HEK293 (cell line): ENCODE measurements around the gene TIAL1.

Experiments used
- CTCF ChIA-PET: fragments of 350-600 bp; formaldehyde crosslinking; extraction: SDS; loops from one replicate; lab custom pipeline; 2021; ENCODE audit warnings: antibody characterized with exemption; lab: Yijun Ruan, JAX
- POLR2A ChIA-PET: fragments of 300-600 bp; formaldehyde crosslinking; extraction: SDS; loops from one replicate; lab custom pipeline; 2020; ENCODE audit warnings: antibody characterized with exemption, inconsistent platforms; lab: Yijun Ruan, JAX
- H3K27ac ChIP-seq: fragments of 200-500 bp; sonication (Bioruptor generic); 2 replicates; pipeline ENCODE4 v1.5.1; 2014; ENCODE audit warnings: low read depth, low read length, control low read depth, inconsistent platforms; ENCODE audit errors: extremely low read depth
- H3K36me3 ChIP-seq, 2 experiments: fragments of 200-500 bp in 1 of 2; sonication (Bioruptor generic) in 1 of 2; 1 replicate in 1 of 2; 2 replicates in 1 of 2; pipeline ENCODE4 v1.5.1; 2014 to 2017; ENCODE audit warnings: inconsistent platforms in 2 of 2, low read length in 2 of 2; ENCODE audit not compliant: control insufficient read depth in 2 of 2, insufficient read depth in 1 of 2
- H3K4me1 ChIP-seq: fragments of 200-500 bp; sonication (Bioruptor generic); 2 replicates; pipeline ENCODE4 v1.5.1; 2014; ENCODE audit warnings: mild to moderate bottlenecking, low read length, inconsistent platforms; ENCODE audit not compliant: control insufficient read depth, insufficient read depth
- H3K4me3 ChIP-seq: 2 replicates; pipeline ENCODE4 v1.5.1; 2011; ENCODE audit warnings: low read depth, mild to moderate bottlenecking, control low read depth, low read length, moderate library complexity
- H3K9me3 ChIP-seq: fragments of 200-500 bp; sonication (Bioruptor generic); 2 replicates; pipeline ENCODE4 v1.5.1; 2014; ENCODE audit warnings: low read depth, low read length, inconsistent platforms; ENCODE audit not compliant: control insufficient read depth, insufficient read depth
- BCL11A ChIP-seq: fragments of 450-650 bp; formaldehyde crosslinking; IDR thresholded peaks from 2 replicates; pipeline ENCODE4 v1.5.1; 2016; ENCODE audit warnings: low read depth, missing biosample characterization, missing genetic modification characterization
- GLIS2 ChIP-seq: fragments of 450-650 bp; formaldehyde crosslinking; IDR thresholded peaks from 2 replicates; pipeline ENCODE4 v1.5.1; 2016; ENCODE audit warnings: missing biosample characterization, missing genetic modification characterization
- IKZF3 ChIP-seq: fragments of 450-650 bp; IDR thresholded peaks from 2 replicates; pipeline ENCODE4 v1.5.0; 2018; ENCODE audit warnings: missing biosample characterization, mild to moderate bottlenecking, missing genetic modification characterization, moderate library complexity
- KLF16 ChIP-seq: fragments of 450-650 bp; formaldehyde crosslinking; IDR thresholded peaks from 2 replicates; pipeline ENCODE4 v1.5.1; 2017; ENCODE audit warnings: missing biosample characterization, missing genetic modification characterization
- REPIN1 ChIP-seq: fragments of 450-650 bp; formaldehyde crosslinking; IDR thresholded peaks from 2 replicates; pipeline ENCODE4 v1.5.1; 2017; ENCODE audit warnings: missing biosample characterization, missing genetic modification characterization, low read depth
- ZBTB1 ChIP-seq: fragments of 450-650 bp; formaldehyde crosslinking; IDR thresholded peaks from 2 replicates; pipeline ENCODE4 v1.5.1; 2016; ENCODE audit warnings: missing biosample characterization, missing genetic modification characterization
- ZBTB17 ChIP-seq: fragments of 450-650 bp; formaldehyde crosslinking; IDR thresholded peaks from 2 replicates; pipeline ENCODE4 v1.5.1; 2016; ENCODE audit warnings: missing biosample characterization, missing genetic modification characterization
- ZBTB20 ChIP-seq: fragments of 450-650 bp; formaldehyde crosslinking; IDR thresholded peaks from 2 replicates; pipeline ENCODE4 v1.5.1; 2016; ENCODE audit warnings: missing biosample characterization, missing genetic modification characterization
- ZBTB7A ChIP-seq: fragments of 450-650 bp; formaldehyde crosslinking; IDR thresholded peaks from 2 replicates; pipeline ENCODE4 v1.5.1; 2016; ENCODE audit warnings: low read depth, missing biosample characterization, missing genetic modification characterization
- ZNF114 ChIP-seq: fragments of 450-650 bp; formaldehyde crosslinking; IDR thresholded peaks from 2 replicates; pipeline ENCODE4 v1.5.0; 2017; ENCODE audit warnings: missing biosample characterization, missing genetic modification characterization
- ZNF19 ChIP-seq: fragments of 450-650 bp; formaldehyde crosslinking; IDR thresholded peaks from 2 replicates; pipeline ENCODE4; 2016; ENCODE audit warnings: missing biosample characterization, missing genetic modification characterization, low read depth
- ZNF302 ChIP-seq: fragments of 450-650 bp; formaldehyde crosslinking; IDR thresholded peaks from 2 replicates; pipeline ENCODE4 v1.5.1; 2016; ENCODE audit warnings: missing biosample characterization, missing genetic modification characterization, low read depth
- ZNF518A ChIP-seq: fragments of 450-650 bp; formaldehyde crosslinking; conservative IDR thresholded peaks from 2 replicates; pipeline ENCODE4 v1.5.1; 2016; ENCODE audit warnings: low read depth, missing biosample characterization, missing genetic modification characterization
- ZNF747 ChIP-seq: fragments of 450-650 bp; formaldehyde crosslinking; IDR thresholded peaks from 2 replicates; pipeline ENCODE4 v1.5.1; 2016; ENCODE audit warnings: missing biosample characterization, missing genetic modification characterization
- ZNF777 ChIP-seq: fragments of 450-650 bp; formaldehyde crosslinking; IDR thresholded peaks from 2 replicates; pipeline ENCODE4 v1.5.1; 2017; ENCODE audit warnings: missing biosample characterization, missing genetic modification characterization, borderline replicate concordance
- ZNF843 ChIP-seq: fragments of 450-650 bp; formaldehyde crosslinking; IDR thresholded peaks from 2 replicates; pipeline ENCODE4 v1.5.1; 2016; ENCODE audit warnings: missing biosample characterization, missing genetic modification characterization
- ZXDB ChIP-seq: fragments of 450-650 bp; formaldehyde crosslinking; IDR thresholded peaks from 2 replicates; pipeline ENCODE4 v1.5.1; 2016; ENCODE audit warnings: missing biosample characterization, missing genetic modification characterization
- TF ChIP-seq, protein P1 (sequence below): fragments of 450-650 bp; formaldehyde crosslinking; IDR thresholded peaks from 2 replicates; pipeline ENCODE4 v1.5.1; 2016; ENCODE audit warnings: missing biosample characterization, missing genetic modification characterization

The TIAL1 gene

GRCh38 chr10:119608316-119609155 is 11.8 kb upstream of the TIAL1 start (continued):
- TF ChIP-seq ZBTB7A = no peak
- no peak for TF ChIP-seq ZNF114
- no peak for TF ChIP-seq BCL11A (tag by site-specific recombination)
- TF ChIP-seq ZBTB17 (tag by site-specific recombination) = 0 out of 2 replicates have a peak, but pooled peaks have one; percentile 22
- no peak for TF ChIP-seq GLIS2 (tag by site-specific recombination)
- no peak for TF ChIP-seq ZNF302 (tag by site-specific recombination)
- no peak for TF ChIP-seq KLF16
- TF ChIP-seq, protein P1, sequence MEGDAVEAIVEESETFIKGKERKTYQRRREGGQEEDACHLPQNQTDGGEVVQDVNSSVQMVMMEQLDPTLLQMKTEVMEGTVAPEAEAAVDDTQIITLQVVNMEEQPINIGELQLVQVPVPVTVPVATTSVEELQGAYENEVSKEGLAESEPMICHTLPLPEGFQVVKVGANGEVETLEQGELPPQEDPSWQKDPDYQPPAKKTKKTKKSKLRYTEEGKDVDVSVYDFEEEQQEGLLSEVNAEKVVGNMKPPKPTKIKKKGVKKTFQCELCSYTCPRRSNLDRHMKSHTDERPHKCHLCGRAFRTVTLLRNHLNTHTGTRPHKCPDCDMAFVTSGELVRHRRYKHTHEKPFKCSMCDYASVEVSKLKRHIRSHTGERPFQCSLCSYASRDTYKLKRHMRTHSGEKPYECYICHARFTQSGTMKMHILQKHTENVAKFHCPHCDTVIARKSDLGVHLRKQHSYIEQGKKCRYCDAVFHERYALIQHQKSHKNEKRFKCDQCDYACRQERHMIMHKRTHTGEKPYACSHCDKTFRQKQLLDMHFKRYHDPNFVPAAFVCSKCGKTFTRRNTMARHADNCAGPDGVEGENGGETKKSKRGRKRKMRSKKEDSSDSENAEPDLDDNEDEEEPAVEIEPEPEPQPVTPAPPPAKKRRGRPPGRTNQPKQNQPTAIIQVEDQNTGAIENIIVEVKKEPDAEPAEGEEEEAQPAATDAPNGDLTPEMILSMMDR (tag by site-specific recombination) = peak; percentile 86
- no peak for TF ChIP-seq ZNF518A (tag by site-specific recombination)
- no peak for TF ChIP-seq ZNF843 (tag by site-specific recombination)
- peak; percentile 52; the same call in 1 of the 2 replicates for TF ChIP-seq ZBTB20
- TF ChIP-seq ZNF19 (tag by site-specific recombination) = no peak
- TF ChIP-seq, all 188 proteins: peak for 10

DNA sequence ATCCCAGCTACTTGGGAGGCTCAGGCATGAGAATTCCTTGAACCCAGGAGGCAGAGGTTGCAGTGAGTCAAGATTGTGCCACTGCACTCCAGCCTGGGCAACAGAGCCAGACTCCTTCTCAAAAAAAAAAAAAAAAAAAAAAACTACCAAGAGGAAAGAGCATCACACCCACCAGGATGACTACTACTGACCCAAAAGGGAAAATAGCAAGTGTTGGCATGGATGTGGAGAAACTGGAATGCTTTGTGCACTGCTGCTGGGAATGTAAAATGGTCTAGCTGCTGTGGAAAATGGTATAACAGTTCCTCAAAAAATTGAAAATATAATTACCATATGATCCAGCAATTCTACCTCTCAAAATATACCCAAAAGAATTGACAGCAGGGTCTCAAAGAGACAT is 7.7 kb upstream of the TIAL1 start:
- Histone ChIP-seq H3K4me1 (no peaks in the 10 kb centered on the region), H3K36me3 (no peaks in the 10 kb centered on the region), H3K4me3 (no peak overlapping the region), H3K9me3 (no peaks in the 10 kb centered on the region), H3K27ac (no peak overlapping the region)
- POLR2A ChIA-PET = no interaction called here
- TF ChIP-seq IKZF3 (tag by site-specific recombination) = no peak
- no peak for TF ChIP-seq ZXDB
- TF ChIP-seq, protein P1 (tag by site-specific recombination) = no peak
- no peak for TF ChIP-seq REPIN1
- no peak for TF ChIP-seq ZNF747 (tag by site-specific recombination)
- no peak for TF ChIP-seq ZNF777 (tag by site-specific recombination)
- TF ChIP-seq ZBTB1 (tag by site-specific recombination) = no peak
- CTCF ChIA-PET = interaction anchor here (0.6 kb wide), 1 partner anchor 78 kb away, joined by 4 read pairs; no protein-coding TSS in a partner anchor
